Left colon (tissue), 2 donors: Measurements from ENCODE around the gene EIF3C. TPM values are rescaled to one million over a fixed set of nuclear protein-coding genes. Genes with fewer than 3 reads are reported as not detected.
"Not testable (repeated sequence)": the region's sequence is repeated elsewhere in the genome, so short reads cannot be mapped to it uniquely, and the experiment has no call there.

ENCODE experiments used
- ATAC-seq: fragments of 200-7000 bp; cut with Tn5 transposase; one replicate; pipeline ENCODE4 v1.9.1; 2020; ENCODE audit warnings: mild to moderate bottlenecking, moderate library complexity
- DNase-seq, 2 donors: peaks; one replicate each; pipeline ENCODE4 v3.0.0-alpha.2; 2020
- intact Hi-C, 2 donors: fragments of 100-400 bp; cut with DNase I in 1 of 2; cut with micrococcal nuclease in 1 of 2; formaldehyde crosslinking; loops; one replicate each; pipeline versions ENCODE4 v1.11.2 to v1.14.0; 2022; cut with DNase I, micrococcal nuclease
- microRNA-seq, 2 donors: library from miRNA; unstranded; fragments of <30 nt; microRNA quantifications; one replicate each; pipeline versions ENCODE4 v1.1.0 to v1.2.0, GENCODE V29; 2020
- total RNA-seq, 2 donors: library from RNA; stranded (reverse); fragmentation: NEBNext Ultra II Directional; extraction: Animal tissue kit (Norgen Biotek cat#: 25700); gene quantifications; one replicate each; pipeline ENCODE4 v1.2.1, GENCODE V29; 2021
- donor health status: DM: no; HTN: no; CAD: no.
- donor health status: DM: yes; HTN: yes; CAD: no.

EIF3C gene
- total RNA-seq, 2 donors from 2014 or later, result 550 to 645 TPM

DNA sequence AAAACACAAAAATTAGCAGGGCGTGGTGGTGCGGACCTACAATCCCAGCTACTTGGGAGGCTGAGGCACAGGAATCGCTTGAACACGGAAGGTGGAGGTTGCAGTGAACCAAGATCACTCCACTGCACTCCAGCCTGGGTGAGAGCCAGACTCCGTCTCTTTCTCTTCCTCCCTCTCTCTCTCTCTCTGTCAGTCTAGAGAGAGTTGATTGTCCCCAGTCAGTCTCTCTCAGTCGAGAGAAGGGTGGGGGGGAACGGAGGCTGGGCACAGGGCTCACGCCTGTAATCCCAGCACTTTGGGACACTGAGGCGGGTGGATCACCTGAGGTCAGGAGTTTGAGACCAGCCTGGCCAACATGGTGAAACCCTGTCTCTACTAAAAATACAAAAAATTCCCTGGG is 30.0 kb downstream of the EIF3C start:
- peak in 1 of 2 donors; percentile 20 for DNase-seq
- ATAC-seq, intact Hi-C loops: not testable (repeated sequence)

DNA sequence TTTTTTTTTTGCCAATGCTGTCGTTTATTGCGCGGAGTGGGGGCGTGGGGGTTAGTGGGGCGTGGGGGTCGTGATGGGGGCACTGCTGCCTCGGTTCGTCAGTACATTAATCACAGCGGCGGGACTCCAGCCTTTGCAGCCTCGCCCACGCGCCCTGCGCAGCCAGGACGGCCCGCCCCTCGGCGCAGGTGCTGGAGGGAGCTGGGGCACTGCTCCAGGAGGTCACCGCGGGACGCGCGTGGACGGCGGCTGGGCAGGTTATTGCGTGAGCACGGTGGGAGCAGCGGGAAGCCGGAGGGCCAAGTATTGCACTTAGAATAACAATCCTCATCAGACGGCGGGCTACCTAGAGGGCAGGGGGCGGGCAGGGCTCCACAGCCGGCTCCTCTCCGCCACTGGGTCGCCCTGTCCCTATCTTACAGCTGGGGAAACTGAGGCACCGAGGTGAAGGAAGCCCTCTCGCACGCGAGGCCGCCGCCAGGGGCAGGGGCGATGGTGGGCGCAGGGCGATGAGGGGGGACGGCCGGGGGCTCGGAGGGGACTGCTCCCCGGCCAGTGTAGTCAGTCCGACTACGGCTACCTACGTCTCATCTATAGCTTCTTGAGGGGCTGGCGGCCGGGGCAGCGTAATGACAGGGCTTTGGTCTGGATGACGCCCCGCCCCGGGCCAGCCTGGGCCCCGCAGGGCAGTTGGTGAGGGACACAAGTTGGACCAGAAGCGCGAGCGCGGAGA is 35.5 kb downstream of the EIF3C start:
- intact Hi-C loops, result not testable (repeated sequence)
- DNase-seq, result peak in 1 of 2 donors; percentile 2

DNA sequence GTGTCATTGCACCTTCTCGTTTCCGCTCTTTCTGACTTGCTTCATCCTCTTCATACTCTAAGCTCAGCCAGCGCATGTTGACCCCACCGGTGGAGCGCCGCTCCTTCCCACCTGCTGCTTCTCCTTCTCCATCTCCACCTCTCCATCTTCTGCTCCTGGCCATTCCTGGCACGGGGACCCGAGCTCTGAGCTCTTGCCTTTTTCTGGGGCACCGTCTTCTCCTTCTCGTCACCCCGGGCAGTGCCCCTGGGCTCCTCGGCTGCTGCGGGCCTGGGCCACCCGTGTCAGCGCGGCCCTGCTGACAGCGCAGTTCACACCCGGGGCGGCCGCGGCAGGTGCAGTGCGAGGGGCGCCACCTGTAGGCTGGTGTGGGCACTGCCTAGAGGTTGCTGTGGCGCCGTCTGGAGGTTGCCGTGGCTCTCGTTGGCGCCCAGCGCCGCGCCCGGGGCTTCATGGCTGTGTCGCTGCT is 38.8 kb downstream of the EIF3C start:
- DNase-seq (peak in 1 of 2 donors; percentile 51), ATAC-seq (peak; percentile 98)
- intact Hi-C loops, result not testable (repeated sequence)

More for the DNA sequence above, 35.5 kb downstream of the EIF3C start:
- ATAC-seq, result peak; percentile 26

DNA sequence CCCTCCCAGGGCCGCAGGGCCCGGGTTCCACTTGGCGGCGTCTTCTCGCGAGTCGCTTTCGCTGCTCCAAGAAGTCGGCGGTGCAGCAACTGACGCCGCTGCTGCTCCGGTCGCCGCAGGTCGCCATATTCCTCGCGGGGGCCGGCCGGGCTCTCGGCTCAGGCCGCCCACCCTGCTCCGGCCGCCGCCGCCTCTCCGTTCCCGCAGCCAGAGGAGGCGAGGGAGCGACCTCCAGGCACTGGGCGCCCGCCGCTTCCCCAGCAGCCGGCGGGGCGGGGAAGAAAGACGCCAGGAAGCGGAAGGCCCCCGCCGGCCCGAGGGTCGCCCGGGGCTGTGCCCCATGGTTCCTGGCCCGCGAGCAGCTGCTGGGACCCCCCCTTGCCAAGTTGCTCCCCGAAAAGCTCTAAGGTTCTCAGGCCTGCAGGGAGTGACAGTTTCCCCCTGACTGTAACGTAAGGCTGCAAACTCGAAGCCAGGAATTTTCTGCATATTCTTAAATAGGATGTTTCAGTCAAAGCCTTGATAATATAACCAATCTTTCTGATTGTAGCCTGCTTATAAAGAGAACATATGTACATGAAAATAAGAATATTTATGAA is 39.3 kb downstream of the EIF3C start:
- DNase-seq, intact Hi-C loops: not testable (repeated sequence)
- ATAC-seq, result peak; percentile 65

DNA sequence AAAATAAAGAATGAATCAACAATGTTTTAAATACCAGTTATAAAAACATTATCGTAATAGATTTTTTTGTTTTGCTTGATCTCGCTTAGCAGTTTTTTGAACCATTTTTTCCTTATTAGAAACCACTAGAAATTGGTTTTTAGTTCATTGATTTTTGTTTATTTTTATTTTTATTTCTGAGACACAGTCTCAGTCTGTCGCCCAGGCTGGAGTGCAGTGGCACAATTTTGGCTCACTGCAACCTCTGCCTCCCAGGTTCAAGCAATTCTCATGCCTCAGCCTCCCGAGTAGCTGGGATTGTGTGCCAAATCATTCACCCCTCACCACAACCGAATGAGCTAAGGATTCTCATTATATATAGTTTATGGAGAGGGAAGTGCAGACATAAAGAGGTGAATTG is 40.2 kb downstream of the EIF3C start, which contains the start of gene NPIPB9:
Gene NPIPB9, plus strand, starts transcription at position 301 of the 400 bp plus-strand sequence.
- intact Hi-C loops, DNase-seq, ATAC-seq: not testable (repeated sequence)

DNA sequence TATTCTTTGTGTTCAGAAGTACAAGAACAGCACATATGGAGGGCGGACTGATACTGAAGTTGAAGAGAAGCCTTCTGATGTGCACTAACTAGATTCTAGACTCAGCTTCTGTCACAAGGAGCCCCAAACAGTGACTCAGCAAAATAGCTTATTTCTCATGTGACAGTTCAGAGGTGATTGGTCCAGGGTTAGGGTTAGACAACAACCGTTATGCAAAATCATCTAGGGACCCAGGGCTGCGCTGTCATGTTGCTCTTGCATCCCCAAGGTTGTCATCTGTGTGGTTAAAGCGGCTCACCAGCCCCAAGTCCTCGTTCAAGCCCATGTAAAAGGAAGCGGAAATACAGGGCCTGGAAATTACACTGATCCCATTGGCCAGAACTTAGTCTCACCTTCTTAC is 70.4 kb downstream of the EIF3C start:
- intact Hi-C loops, ATAC-seq, DNase-seq: not testable (repeated sequence)

DNA sequence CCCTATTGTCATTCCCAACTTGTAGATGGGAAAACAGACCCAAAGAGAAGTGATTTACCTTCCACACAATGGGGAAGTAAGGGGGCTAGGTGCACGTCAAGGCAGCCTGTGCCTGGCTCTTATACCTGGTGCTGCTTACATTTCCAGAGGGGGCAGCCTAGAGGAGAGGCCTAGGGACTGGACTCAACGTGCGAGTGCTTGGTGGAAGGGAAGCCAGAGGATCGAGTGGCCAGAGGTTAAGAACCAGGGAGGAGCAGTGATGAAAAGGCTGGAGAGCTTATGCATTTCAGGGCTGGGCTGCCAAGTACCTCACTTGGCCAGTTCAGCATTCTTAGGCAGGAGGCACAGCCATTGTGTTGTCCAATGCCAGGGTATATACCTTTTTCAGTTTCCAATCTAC is 71.1 kb downstream of the EIF3C start:
- ATAC-seq, intact Hi-C loops, DNase-seq: not testable (repeated sequence)

Small RNA genes within 50 kb of the gene (microRNA-seq; reads per million reads assigned to microRNA genes)
- gene MIR6862-2, result 0 reads per million in 2 donors

Other genes with a start within 250 kb of the EIF3C start
- gene NPIPB7, start 239.1 kb upstream of the EIF3C start, total RNA-seq, result under 1 TPM in 1 of 2 donors, not detected in 1; 0.21 TPM
- 100 to 1,000 TPM in 1 of 2 donors, 10 to 100 TPM in 1; 84.0 to 142 TPM for gene CLN3, start 219.4 kb upstream of the EIF3C start, total RNA-seq
- 10 to 100 TPM; 49.8 to 96.0 TPM for gene APOBR, start 216.8 kb upstream of the EIF3C start, total RNA-seq
- not detected for gene IL27, start 204.6 kb upstream of the EIF3C start, total RNA-seq
- 100 to 1,000 TPM in 1 of 2 donors, 10 to 100 TPM in 1; 52.2 to 106 TPM for gene NUPR1, start 172.5 kb upstream of the EIF3C start, total RNA-seq
- 10 to 100 TPM; 21.7 to 26.4 TPM for gene SGF29, start 157.5 kb upstream of the EIF3C start, total RNA-seq
- 10 to 100 TPM; 26.9 to 30.6 TPM for gene SULT1A2, start 114.4 kb upstream of the EIF3C start, total RNA-seq
- gene SULT1A1, start 101.4 kb upstream of the EIF3C start, total RNA-seq, result 100 to 1,000 TPM; 115 to 135 TPM
- gene NPIPB8, start 73.4 kb upstream of the EIF3C start, total RNA-seq, result 1 to 10 TPM; 1.6 to 5.7 TPM
- 1 to 10 TPM; 3.0 to 4.0 TPM for gene NPIPB9, start 40.3 kb downstream of the EIF3C start, total RNA-seq
- gene ATXN2L, start 111.5 kb downstream of the EIF3C start, total RNA-seq, result 10 to 100 TPM; 86.6 to 98.5 TPM
- gene TUFM, start 134.9 kb downstream of the EIF3C start, total RNA-seq, result 100 to 1,000 TPM; 221 to 301 TPM
- 10 to 100 TPM; 84.3 to 90.0 TPM for gene SH2B1, start 152.4 kb downstream of the EIF3C start, total RNA-seq
- 1 to 10 TPM in 1 of 2 donors, under 1 TPM in 1; 0.47 to 1.3 TPM for gene ATP2A1, start 167.0 kb downstream of the EIF3C start, total RNA-seq
- 10 to 100 TPM; 39.6 to 41.4 TPM for gene RABEP2, start 213.8 kb downstream of the EIF3C start, total RNA-seq
- 1 to 10 TPM in 1 of 2 donors, under 1 TPM in 1; 0.64 to 1.2 TPM for gene CD19, start 220.5 kb downstream of the EIF3C start, total RNA-seq
- gene NFATC2IP, start 239.5 kb downstream of the EIF3C start, total RNA-seq, result 10 to 100 TPM; 42.9 to 52.0 TPM